ENCODE data around the gene ZNF784.

Gene ZNF784

DNA sequence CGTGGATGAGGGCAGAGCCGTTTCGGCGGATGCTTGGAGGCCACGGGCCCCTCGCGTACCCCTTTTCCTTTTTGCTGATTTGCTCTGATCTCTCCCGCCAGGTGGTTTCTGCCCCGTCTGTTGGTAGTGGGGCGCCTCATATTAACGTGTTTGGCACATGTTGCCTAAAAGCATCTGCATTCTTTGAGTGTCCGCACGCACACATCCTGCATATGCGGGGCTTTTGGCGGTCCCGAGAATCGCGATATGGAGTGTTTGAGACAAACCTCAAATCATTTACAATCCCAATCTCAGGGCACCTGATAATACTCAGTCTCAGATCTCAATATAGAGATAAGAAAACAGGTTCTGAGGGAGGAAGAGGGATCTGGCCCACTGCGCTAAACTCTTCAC is 31.3 kb upstream of the ZNF784 start:
- DNase-seq = no peak

- DNase-seq = peak; percentile 97
Observed at GRCh38 chr19:55654868-55655647, 30.7 kb upstream of the ZNF784 start, which contains the start of gene U2AF2. TSS of gene U2AF2 (plus strand) at chr19:55655035. CDS start at chr19:55655105, 70 bp downstream.

GRCh38 chr19:55654323-55654867 is 30.0 kb upstream of the ZNF784 start:
- DNase-seq = peak; percentile 100

DNA sequence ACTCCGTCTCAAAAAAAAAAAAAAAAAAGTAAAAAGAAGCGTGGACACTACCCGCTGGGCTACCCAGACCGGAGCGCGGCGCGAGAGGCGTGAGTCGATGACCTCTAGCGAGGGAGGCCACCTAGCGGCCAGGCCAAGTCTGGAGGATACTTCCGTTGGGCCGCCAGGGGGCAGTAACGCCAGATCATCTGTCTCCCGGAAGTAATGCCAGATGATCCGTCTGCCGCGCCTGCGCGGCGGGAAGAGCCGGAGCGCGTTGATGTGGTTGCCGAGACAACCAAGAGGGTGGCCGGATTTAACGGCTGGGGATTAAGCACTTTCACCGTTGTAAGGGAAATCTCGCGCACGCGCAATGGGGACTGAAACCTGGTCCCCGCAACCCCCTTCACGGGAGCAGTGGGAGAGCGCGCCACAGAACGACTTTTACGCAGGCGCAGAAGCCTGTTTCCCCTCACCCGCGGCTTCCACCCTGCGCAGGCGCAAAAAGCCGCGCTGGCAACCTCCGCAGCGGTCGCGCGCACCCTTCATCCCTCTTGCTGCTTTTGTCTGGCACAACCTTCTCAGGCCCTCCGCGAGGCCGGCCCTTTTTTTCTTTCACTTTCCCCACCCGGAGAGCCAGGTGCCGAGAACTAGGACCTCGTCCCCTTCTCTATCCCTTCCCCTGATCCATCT is 29.4 kb upstream of the ZNF784 start:
- peak; percentile 98 for DNase-seq

GRCh38 chr19:55652311-55653128 is 28.2 kb upstream of the ZNF784 start:
- DNase-seq = no peak

- DNase-seq = no peak
Observed at GRCh38 chr19:55651236-55651635, 26.9 kb upstream of the ZNF784 start.

- no peak for DNase-seq
Observed at GRCh38 chr19:55650602-55651230, 26.4 kb upstream of the ZNF784 start.

DNA sequence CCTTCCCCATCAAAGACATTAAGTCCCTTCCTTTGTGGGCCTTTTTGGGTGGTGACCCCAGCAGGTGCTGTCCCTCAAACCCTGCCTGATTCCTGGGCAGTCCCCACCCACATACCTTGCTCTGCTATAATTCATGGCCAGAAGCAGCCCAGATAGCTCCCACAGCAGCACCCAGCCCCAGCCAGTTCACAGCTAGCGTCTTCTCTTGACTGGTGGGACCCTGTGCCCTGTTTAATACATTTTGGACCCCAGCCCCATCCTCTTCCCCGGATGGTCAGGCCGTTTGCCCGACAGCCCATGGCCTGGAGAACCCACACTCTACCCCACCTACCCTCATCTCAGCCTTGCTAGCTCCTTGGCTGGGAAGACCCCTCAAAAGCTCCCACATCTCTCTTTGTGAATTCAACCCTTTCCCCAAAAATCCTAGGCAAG is 25.8 kb upstream of the ZNF784 start:
- DNase-seq = no peak

DNA sequence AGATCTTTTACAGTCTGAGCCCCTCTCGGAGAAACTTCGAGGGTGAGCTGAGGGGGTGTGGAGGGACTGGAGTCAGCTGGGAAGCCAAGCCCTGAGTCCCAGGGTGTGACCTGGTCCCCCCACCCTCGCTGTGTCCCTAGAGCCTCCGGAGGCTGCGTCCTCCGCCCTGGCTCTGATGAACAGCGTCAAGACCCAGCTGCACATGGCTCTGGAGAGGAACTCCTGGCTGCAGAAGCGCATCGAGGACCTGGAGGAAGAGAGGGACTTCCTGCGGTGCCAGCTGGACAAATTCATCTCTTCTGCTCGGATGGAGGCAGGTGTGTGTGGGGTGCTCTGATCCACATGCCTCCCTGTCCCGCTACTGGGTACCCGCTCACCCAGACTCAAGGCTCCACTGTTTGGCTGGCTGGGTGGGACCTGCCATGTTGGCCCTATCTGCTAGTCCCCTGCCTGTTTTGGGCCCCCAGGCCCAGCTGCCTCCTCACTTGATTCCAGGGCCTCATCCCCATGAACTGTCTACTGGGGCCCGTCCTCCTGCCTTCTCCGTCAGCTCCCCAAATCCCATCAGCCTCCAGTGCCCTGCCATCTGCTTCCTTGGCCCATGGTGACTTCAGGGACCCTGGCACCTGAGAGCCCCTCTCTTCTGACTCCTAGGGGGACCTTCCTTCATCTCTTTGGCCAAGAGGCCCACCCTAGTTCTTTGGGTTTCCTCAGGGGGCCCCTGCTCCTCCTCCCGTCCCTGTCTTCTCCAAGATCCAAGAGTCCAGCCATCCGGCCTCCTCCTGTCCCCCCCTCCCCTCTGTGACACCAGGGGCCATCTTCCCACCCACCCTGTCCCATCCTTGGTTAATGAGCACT is 25.1 kb upstream of the ZNF784 start:
- no peak for DNase-seq

GRCh38 chr19:55648585-55649267 is 24.4 kb upstream of the ZNF784 start:
- no peak for DNase-seq

GRCh38 chr19:55647732-55648584 is 23.6 kb upstream of the ZNF784 start, which contains the start of gene CCDC106:
TSS of gene CCDC106 (plus strand) at chr19:55648212. CDS start at chr19:55649047, 835 bp downstream.
- peak; percentile 53 for DNase-seq

- DNase-seq = no peak
Observed at GRCh38 chr19:55646889-55647731, 22.7 kb upstream of the ZNF784 start.

- no peak for DNase-seq
Observed at GRCh38 chr19:55645512-55645881, 21.1 kb upstream of the ZNF784 start.

GRCh38 chr19:55644842-55645511 is 20.6 kb upstream of the ZNF784 start:
- DNase-seq = no peak

GRCh38 chr19:55644191-55644833 is 19.9 kb upstream of the ZNF784 start:
- DNase-seq = no peak

- no peak for DNase-seq
Observed at GRCh38 chr19:55643887-55644176, 19.5 kb upstream of the ZNF784 start.

- DNase-seq = peak; percentile 86
Observed at GRCh38 chr19:55643003-55643886, 18.9 kb upstream of the ZNF784 start, which contains the start of gene ZNF581. TSS of gene ZNF581 (plus strand) at chr19:55643649. CDS start at chr19:55644572, 923 bp downstream.

Data from stimulated activated CD4-positive, alpha-beta T cell treated with anti-CD3 and anti-CD28 coated beads, Interleukin-4, amount 100 ng/mL, for 1 hour (primary cell).